Progenitor cell of endocrine pancreas (in vitro differentiated cells): Measurements from ENCODE around the gene LYPD6B. TPM values are rescaled to one million over a fixed set of nuclear protein-coding genes. Genes with fewer than 3 reads are reported as not detected.

Source experiments
- DNase-seq: peaks from one replicate; pipeline ENCODE4 v3.0.0; 2021; ENCODE audit warnings: low spot score; ENCODE audit not compliant: unreplicated experiment
- H3K27ac Mint-ChIP-seq: 2 replicates; pipeline ENCODE4 v1.8.0; 2021; ENCODE audit warnings: mild to moderate bottlenecking, moderate library complexity, mixed read lengths
- H3K27me3 Mint-ChIP-seq: 2 replicates; pipeline ENCODE4 v1.8.0; 2021; ENCODE audit warnings: mixed read lengths
- H3K36me3 Mint-ChIP-seq: 2 replicates; pipeline ENCODE4 v1.8.0; 2022; ENCODE audit warnings: mixed read lengths; ENCODE audit not compliant: insufficient read depth
- H3K4me1 Mint-ChIP-seq: 2 replicates; pipeline ENCODE4 v1.8.0; 2021; ENCODE audit warnings: low read depth, mixed read lengths
- H3K4me3 Mint-ChIP-seq: 2 replicates; pipeline ENCODE4 v1.8.0; 2021; ENCODE audit warnings: low read depth, mild to moderate bottlenecking, moderate library complexity, mixed read lengths
- H3K9me3 Mint-ChIP-seq: 2 replicates; pipeline ENCODE4 v1.8.0; 2021; ENCODE audit warnings: low read depth, mixed read lengths
- CTCF ChIP-seq: fragments of 200-600 bp; sonication (generic); IDR thresholded peaks from one replicate; pipeline ENCODE4 v1.5.0; 2021; ENCODE audit warnings: antibody characterized with exemption, mild to moderate bottlenecking; ENCODE audit not compliant: unreplicated experiment
- total RNA-seq: library from RNA; stranded (reverse); gene quantifications from 2 replicates; pipeline ENCODE4 v1.2.1, GENCODE V29; 2021

LYPD6B gene
- total RNA-seq, 1 donor from 2014 or later = 140 TPM

GRCh38 chr2:149015501-149015900, 23.0 kb upstream of the LYPD6B start:
- Mint-ChIP-seq H3K27ac (no peak overlapping the region), H3K4me1 (peaks cover 26% of the 10 kb centered on the region), H3K36me3 (peaks cover 9% of the 10 kb centered on the region), H3K27me3 (no peaks in the 10 kb centered on the region), H3K9me3 (no peaks in the 10 kb centered on the region), H3K4me3 (no peak overlapping the region)
- no peak for DNase-seq
- no peak for TF ChIP-seq CTCF

- H3K4me3 Mint-ChIP-seq = no peak overlapping the region
- no peaks in the 10 kb centered on the region for H3K27me3 Mint-ChIP-seq
- H3K4me1 Mint-ChIP-seq = peaks cover 27% of the 10 kb centered on the region
- H3K27ac Mint-ChIP-seq = no peak overlapping the region
- peaks cover 9% of the 10 kb centered on the region for H3K36me3 Mint-ChIP-seq
- DNase-seq = no peak
- no peaks in the 10 kb centered on the region for H3K9me3 Mint-ChIP-seq
- TF ChIP-seq CTCF = no peak
These were observed 22.5 kb upstream of the LYPD6B start for GRCh38 chr2:149015926-149016563.

GRCh38 chr2:149017116-149017985, 21.1 kb upstream of the LYPD6B start:
- Mint-ChIP-seq H3K27me3 (no peaks in the 10 kb centered on the region), H3K4me1 (peaks cover 30% of the 10 kb centered on the region), H3K9me3 (no peaks in the 10 kb centered on the region), H3K4me3 (no peak overlapping the region), H3K36me3 (peaks cover 4% of the 10 kb centered on the region), H3K27ac (no peak overlapping the region)
- peak; percentile 73 for DNase-seq
- peak; percentile 90 for TF ChIP-seq CTCF

GRCh38 chr2:149018981-149019380, 19.5 kb upstream of the LYPD6B start:
- peaks cover 32% of the 10 kb centered on the region for H3K4me1 Mint-ChIP-seq
- no peak overlapping the region for H3K27ac Mint-ChIP-seq
- no peaks in the 10 kb centered on the region for H3K9me3 Mint-ChIP-seq
- H3K27me3 Mint-ChIP-seq = no peaks in the 10 kb centered on the region
- no peak overlapping the region for H3K4me3 Mint-ChIP-seq
- TF ChIP-seq CTCF = no peak
- DNase-seq = no peak
- peaks cover 6% of the 10 kb centered on the region for H3K36me3 Mint-ChIP-seq

GRCh38 chr2:149019768-149020167, 18.7 kb upstream of the LYPD6B start:
- Mint-ChIP-seq H3K27me3 (no peaks in the 10 kb centered on the region), H3K27ac (no peak overlapping the region), H3K4me3 (no peak overlapping the region), H3K4me1 (peaks cover 38% of the 10 kb centered on the region), H3K9me3 (no peaks in the 10 kb centered on the region), H3K36me3 (peaks cover 3% of the 10 kb centered on the region)
- DNase-seq = no peak
- TF ChIP-seq CTCF = no peak
